HT1080 (cell line): ENCODE data around the gene PSMG3. TPM values are rescaled to one million over a fixed set of nuclear protein-coding genes. Genes with fewer than 3 reads are reported as not detected.

Experiments
- total RNA-seq: library from RNA; depleted of rRNA; stranded (reverse); fragments of >200 nt; shearing (Covaris generic); gene quantifications from 2 replicates; pipeline ENCODE4 v1.2.3, GENCODE V29; 2014; rRNA removed

Gene PSMG3
- total RNA-seq, 1 experiment from 2014 or later: 72.1 TPM

Other genes starting within 250 kb of the PSMG3 start
- gene MICALL2, start 110.6 kb downstream of the PSMG3 start, total RNA-seq: 9.5 and 12.6 TPM in 2 replicates
- 72.9 and 82.4 TPM in 2 replicates for gene INTS1, start 65.6 kb downstream of the PSMG3 start, total RNA-seq
- gene MAFK, start 39.3 kb downstream of the PSMG3 start, total RNA-seq: 20.9 and 21.9 TPM in 2 replicates
- 1.1 and 1.5 TPM in 2 replicates for gene TMEM184A, start 13.8 kb downstream of the PSMG3 start, total RNA-seq
- 7.4 and 11.1 TPM in 2 replicates for gene ELFN1, start 100.2 kb upstream of the PSMG3 start, total RNA-seq